SK-N-SH treated with all-trans-retinoic acid at 6 μM for 48 hours (cell line): ENCODE results near the gene CNTNAP2.

ENCODE experiments used
- ARNTL ChIP-seq: fragments of 450-650 bp; formaldehyde crosslinking; IDR thresholded peaks from 2 replicates; pipeline ENCODE4 v1.5.0; 2020; ENCODE audit warnings: low read depth, mild to moderate bottlenecking, moderate library complexity, borderline replicate concordance
- CREB5 ChIP-seq: fragments of 250-450 bp; sonication (Bioruptor Pico); IDR thresholded peaks from 2 replicates; pipeline ENCODE4 v1.5.1; 2020; ENCODE audit warnings: low read depth, mild to moderate bottlenecking, moderate library complexity
- ESRRG ChIP-seq: fragments of 250-450 bp; sonication (Bioruptor Pico); IDR thresholded peaks from 2 replicates; pipeline ENCODE4 v1.6.1; 2021; ENCODE audit warnings: mild to moderate bottlenecking
- PATZ1 ChIP-seq: fragments of 250-450 bp; sonication (Bioruptor Pico); IDR thresholded peaks from 2 replicates; pipeline ENCODE4 v1.8.0; 2020; ENCODE audit warnings: mild to moderate bottlenecking, moderate library complexity, borderline replicate concordance
- RARB ChIP-seq: fragments of 250-450 bp; sonication (Bioruptor Pico); IDR thresholded peaks from 2 replicates; pipeline ENCODE4 v1.8.0; 2021; ENCODE audit warnings: mild to moderate bottlenecking, moderate library complexity
- ZC3H10 ChIP-seq: fragments of 250-450 bp; sonication (Bioruptor Pico); IDR thresholded peaks from 2 replicates; pipeline ENCODE4 v1.5.1; 2021; ENCODE audit warnings: mild to moderate bottlenecking, moderate library complexity
- ZFP3 ChIP-seq: fragments of 250-450 bp; sonication (Bioruptor Pico); IDR thresholded peaks from 2 replicates; pipeline ENCODE4 v1.5.0; 2020; ENCODE audit warnings: mild to moderate bottlenecking, moderate library complexity
- ZNF70 ChIP-seq: fragments of 450-650 bp; formaldehyde crosslinking; IDR thresholded peaks from 2 replicates; pipeline ENCODE4 v1.5.0; 2020; ENCODE audit warnings: mild to moderate bottlenecking, moderate library complexity
- ZNF8 ChIP-seq: fragments of 450-650 bp; formaldehyde crosslinking; IDR thresholded peaks from 2 replicates; pipeline ENCODE4 v1.5.0; 2020; ENCODE audit warnings: mild to moderate bottlenecking, moderate library complexity

- TF ChIP-seq ZNF8 (CRISPR knock-in tag) (no peak), RARB (CRISPR knock-in tag) (no peak), ARNTL (CRISPR knock-in tag) (no peak), ZC3H10 (CRISPR knock-in tag) (no peak), ZFP3 (CRISPR knock-in tag) (no peak), ZNF70 (CRISPR knock-in tag) (no peak), CREB5 (no peak), PATZ1 (no peak), ESRRG (CRISPR knock-in tag) (no peak)
Observed at GRCh38 chr7:147805996-147806576, 1689.5 kb downstream of the CNTNAP2 start.
